OCI-LY7 (cell line): Measurements from ENCODE around the gene ZNF343. TPM values are rescaled to one million over a fixed set of nuclear protein-coding genes. Genes with fewer than 3 reads are reported as not detected.

Experiments
- BruUV-seq: library from RNA; stranded (reverse); fragments of 400-500 nt; replicated peaks from 2 replicates; lab custom pipeline; 2021; lab: Mats Ljungman, UMichigan
- CTCF ChIA-PET: fragments of 300-600 bp; sonication (Branson Sonifier 250); formaldehyde crosslinking; loops from one replicate; lab custom pipeline; 2022; ENCODE audit warnings: antibody characterized with exemption; ENCODE audit not compliant: unreplicated experiment; lab: Charles Lee
- POLR2A ChIA-PET: fragments of 300-600 bp; sonication (Branson Sonifier 250); formaldehyde crosslinking; loops from one replicate; lab custom pipeline; 2022; ENCODE audit warnings: antibody characterized with exemption; lab: Charles Lee
- DNase-seq: peaks from one replicate; pipeline ENCODE4 v3.0.0-alpha.2; 2015; ENCODE audit warnings: low spot score
- H2AFZ ChIP-seq: fragments of 200-600 bp; sonication (generic), shearing (Covaris generic); 2 replicates; pipeline ENCODE4 v1.6.1; 2014; ENCODE audit warnings: mild to moderate bottlenecking, antibody characterized with exemption, low read length, moderate library complexity
- H3K27ac ChIP-seq: fragments of 200-600 bp; sonication (generic); 2 replicates; pipeline ENCODE4 v1.5.1; 2014; ENCODE audit warnings: mixed run types, low read depth, mild to moderate bottlenecking, moderate library complexity, low read length, inconsistent platforms; ENCODE audit not compliant: poor library complexity, severe bottlenecking
- H3K36me3 ChIP-seq: fragments of 200-600 bp; sonication (generic); 2 replicates; pipeline ENCODE4 v1.6.1; 2014; ENCODE audit warnings: mild to moderate bottlenecking, antibody characterized with exemption, low read length, moderate library complexity, mixed read lengths; ENCODE audit not compliant: insufficient read depth
- H3K4me1 ChIP-seq: fragments of 200-600 bp; sonication (generic); 2 replicates; pipeline ENCODE4 v1.5.1; 2014; ENCODE audit warnings: mild to moderate bottlenecking, low read length; ENCODE audit not compliant: insufficient read depth, poor library complexity, severe bottlenecking
- H3K4me2 ChIP-seq: fragments of 200-600 bp; sonication (generic); 2 replicates; pipeline ENCODE4 v1.6.1; 2014; ENCODE audit warnings: mild to moderate bottlenecking, low read length
- H3K4me3 ChIP-seq: fragments of 200-600 bp; sonication (generic); 2 replicates; pipeline ENCODE4 v1.5.1; 2014; ENCODE audit warnings: mild to moderate bottlenecking, low read depth, low read length; ENCODE audit not compliant: poor library complexity, severe bottlenecking
- H3K79me2 ChIP-seq: fragments of 200-600 bp; sonication (generic); 2 replicates; pipeline ENCODE4 v1.6.1; 2016; ENCODE audit warnings: low read depth, mild to moderate bottlenecking, low read length, moderate library complexity, mixed read lengths; ENCODE audit not compliant: insufficient read depth
- H3K9me2 ChIP-seq: fragments of 200-600 bp; sonication (generic); 2 replicates; pipeline ENCODE4 v1.6.1; 2016; ENCODE audit warnings: mild to moderate bottlenecking, low read length, mixed read lengths; ENCODE audit not compliant: insufficient read depth
- H3K9me3 ChIP-seq: fragments of 200-600 bp; sonication (generic); 2 replicates; pipeline ENCODE4 v1.6.1; 2014; ENCODE audit warnings: mild to moderate bottlenecking, mixed run types, low read length, mixed read lengths
- H4K20me1 ChIP-seq: fragments of 200-600 bp; sonication (generic); 2 replicates; pipeline ENCODE4 v1.6.1; 2014; ENCODE audit warnings: mild to moderate bottlenecking, antibody characterized with exemption, low read length, moderate library complexity, mixed read lengths; ENCODE audit not compliant: insufficient read depth
- CTCF ChIP-seq: fragments of 200-600 bp; sonication (generic); conservative IDR thresholded peaks from 2 replicates; pipeline ENCODE4 v1.5.1; 2014; ENCODE audit warnings: mild to moderate bottlenecking, antibody characterized with exemption, low read length, moderate library complexity, mixed read lengths
- EZH2phosphoT487 ChIP-seq: fragments of 200-600 bp; sonication (generic); IDR thresholded peaks from 2 replicates; pipeline ENCODE4 v1.6.1; 2018; ENCODE audit warnings: low read depth, borderline replicate concordance, mild to moderate bottlenecking, mixed run types, antibody characterized with exemption, low read length, moderate library complexity, mixed read lengths
- intact Hi-C: fragments of 100-400 bp; cut with micrococcal nuclease; formaldehyde crosslinking; loops from one replicate; pipeline ENCODE4 v1.10.0; 2022; ENCODE audit not compliant: unreplicated experiment
- total RNA-seq, 2 experiments: library from RNA; depleted of rRNA in 1 of 2; stranded (reverse); fragments of >200 nt in 1 of 2; shearing (Covaris generic) in 1 of 2; gene quantifications; 2 replicates each; pipeline ENCODE4 v1.2.3, GENCODE V29; 2014 to 2022

The ZNF343 gene
- total RNA-seq, 2 experiments from 2014 or later = 7.1 to 11.9 TPM

GRCh38 chr20:2463616-2464365, 44.9 kb downstream of the ZNF343 start:
- Histone ChIP-seq H3K9me2 (no peaks in the 10 kb centered on the region), H3K4me2 (no peak overlapping the region), H3K4me1 (peaks cover 12% of the 10 kb centered on the region), H2AFZ (no peak overlapping the region), H3K36me3 (peaks cover 100% of the 10 kb centered on the region), H3K9me3 (no peaks in the 10 kb centered on the region), H3K79me2 (peaks cover 44% of the 10 kb centered on the region), H4K20me1 (peaks cover 37% of the 10 kb centered on the region), H3K27ac (no peak overlapping the region), H3K4me3 (no peak overlapping the region)
- CTCF ChIA-PET = no interaction called here
- DNase-seq = no peak
- intact Hi-C loops = no loop called here
- TF ChIP-seq EZH2phosphoT487 (no peak), CTCF (no peak)
- POLR2A ChIA-PET = no interaction called here
- BruUV-seq = no TSS peak

GRCh38 chr20:2462484-2462883, 46.2 kb downstream of the ZNF343 start:
- intact Hi-C loops = no loop called here
- Histone ChIP-seq H2AFZ (no peak overlapping the region), H3K4me3 (no peak overlapping the region), H3K4me1 (no peaks in the 10 kb centered on the region), H3K27ac (no peak overlapping the region), H4K20me1 (peaks cover 24% of the 10 kb centered on the region), H3K9me3 (no peaks in the 10 kb centered on the region), H3K79me2 (peaks cover 31% of the 10 kb centered on the region), H3K36me3 (peaks cover 100% of the 10 kb centered on the region), H3K4me2 (no peak overlapping the region), H3K9me2 (no peaks in the 10 kb centered on the region)
- BruUV-seq = no TSS peak
- POLR2A ChIA-PET = interaction anchor here (0.6 kb wide), 1 partner anchor 92 kb away, joined by 4 read pairs; no protein-coding TSS in a partner anchor
- DNase-seq = no peak
- TF ChIP-seq EZH2phosphoT487 (no peak), CTCF (no peak)
- CTCF ChIA-PET = no interaction called here
